Esophagus squamous epithelium (tissue), 4 donors: ENCODE measurements around the gene P2RY13.

Source experiments
- CTCF ChIP-seq, 6 experiments: fragments of 450-650 bp in 4 of 6; fragments of 200-600 bp in 2 of 6; sonication (generic) in 2 of 6; IDR thresholded peaks; one replicate each; pipeline ENCODE4 v1.5.1; 2016 to 2019; ENCODE audit warnings: antibody characterized with exemption in 6 of 6, mild to moderate bottlenecking in 4 of 6, moderate library complexity in 4 of 6
- POLR2A ChIP-seq, 4 donors: fragments of 450-650 bp; IDR thresholded peaks; one replicate each; pipeline ENCODE4 v1.6.1; 2017; ENCODE audit warnings: antibody characterized with exemption in 4 of 4, mild to moderate bottlenecking in 4 of 4, moderate library complexity in 3 of 4

DNA sequence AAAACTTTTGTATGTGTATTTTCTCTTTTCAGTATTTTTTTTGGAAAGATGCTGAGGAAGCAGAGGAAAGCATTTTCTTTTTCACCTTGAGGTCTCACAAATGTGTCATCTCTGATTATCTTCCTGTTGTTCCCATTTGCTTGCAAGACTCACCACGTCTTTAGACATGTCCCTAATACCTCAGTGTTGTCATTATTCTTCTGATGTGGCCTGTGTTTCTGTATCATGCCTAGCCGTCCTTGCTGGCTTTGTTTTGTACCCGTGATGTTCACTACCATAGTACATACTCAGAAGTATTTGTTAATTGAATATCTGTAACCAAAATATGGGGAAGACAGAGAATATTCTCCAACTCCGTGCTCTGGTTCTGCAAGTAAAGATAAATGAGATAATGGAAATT lies 46.0 kb downstream of the P2RY13 start:
- TF ChIP-seq POLR2A (IDR thresholded peaks at IDR 0.05) (no peak), CTCF (IDR thresholded peaks at IDR 0.05) (no peak)
